WTC11 (cell line): ENCODE data around the gene NEDD4L. TPM values are rescaled to one million over a fixed set of nuclear protein-coding genes. Genes with fewer than 3 reads are reported as not detected.

ENCODE experiments used
- ATAC-seq: fragments of 200-7000 bp; cut with Tn5 transposase; 2 replicates; pipeline ENCODE4 v1.10.0; 2021; ENCODE audit warnings: mild to moderate bottlenecking, moderate library complexity
- CTCF ChIA-PET: fragments of 300-600 bp; sonication (Branson Sonifier 250); formaldehyde crosslinking; loops from one replicate; lab custom pipeline; 2021; ENCODE audit warnings: antibody characterized with exemption; lab: Charles Lee
- POLR2A ChIA-PET: fragments of 350-600 bp; sonication (Branson Sonifier 250); formaldehyde crosslinking; loops from one replicate; lab custom pipeline; 2021; ENCODE audit warnings: antibody characterized with exemption; lab: Charles Lee
- DNase-seq: peaks from one replicate; pipeline ENCODE4 v3.0.0; 2021; ENCODE audit warnings: low spot score
- H3K27ac Mint-ChIP-seq: 2 replicates; pipeline ENCODE4 v1.8.0; 2021; ENCODE audit warnings: mixed read lengths
- H3K27me3 Mint-ChIP-seq: 2 replicates; pipeline ENCODE4 v1.8.0; 2021; ENCODE audit warnings: low read depth, mild to moderate bottlenecking, moderate library complexity, mixed read lengths
- H3K36me3 Mint-ChIP-seq: 2 replicates; pipeline ENCODE4 v1.8.0; 2021; ENCODE audit warnings: mixed read lengths
- H3K4me1 Mint-ChIP-seq: 2 replicates; pipeline ENCODE4 v1.8.0; 2022; ENCODE audit warnings: mixed read lengths
- H3K4me3 Mint-ChIP-seq: 2 replicates; pipeline ENCODE4 v1.8.0; 2021; ENCODE audit warnings: mild to moderate bottlenecking, moderate library complexity, mixed read lengths
- H3K9me3 Mint-ChIP-seq: 2 replicates; pipeline ENCODE4 v1.8.0; 2021; ENCODE audit warnings: mixed read lengths
- AR ChIP-seq: fragments of 250-450 bp; sonication (Bioruptor Pico); IDR thresholded peaks from 2 replicates; pipeline ENCODE4 v1.9.0; 2021; ENCODE audit warnings: mild to moderate bottlenecking
- ARID4B ChIP-seq: sonication (generic); formaldehyde crosslinking; IDR thresholded peaks from 2 replicates; pipeline ENCODE4 v1.8.0; 2023; ENCODE audit warnings: missing genetic modification reagents, mild to moderate bottlenecking, borderline replicate concordance
- ATF1 ChIP-seq: sonication (generic); formaldehyde crosslinking; IDR thresholded peaks from 2 replicates; pipeline ENCODE4 v1.8.1; 2023; ENCODE audit warnings: mild to moderate bottlenecking, moderate library complexity, missing genetic modification reagents
- ATF3 ChIP-seq: sonication (generic); formaldehyde crosslinking; conservative IDR thresholded peaks from 2 replicates; pipeline ENCODE4 v1.8.1; 2022; ENCODE audit warnings: mild to moderate bottlenecking, missing genetic modification reagents
- CREM ChIP-seq: sonication (generic); formaldehyde crosslinking; IDR thresholded peaks from 2 replicates; pipeline ENCODE4 v1.8.1; 2022; ENCODE audit warnings: mild to moderate bottlenecking, missing genetic modification reagents, moderate library complexity
- ELF4 ChIP-seq: sonication (generic); formaldehyde crosslinking; IDR thresholded peaks from 2 replicates; pipeline ENCODE4 v1.8.1; 2022; ENCODE audit warnings: low read depth, mild to moderate bottlenecking, moderate library complexity, missing genetic modification reagents
- IRF1 ChIP-seq: sonication (generic); formaldehyde crosslinking; IDR thresholded peaks from 2 replicates; pipeline ENCODE4 v1.8.0; 2023; ENCODE audit warnings: missing genetic modification reagents
- IRF2 ChIP-seq: sonication (generic); formaldehyde crosslinking; IDR thresholded peaks from 2 replicates; pipeline ENCODE4 v1.8.0; 2022; ENCODE audit warnings: low read depth, missing genetic modification reagents, borderline replicate concordance
- MXD4 ChIP-seq: fragments of 250-450 bp; sonication (Bioruptor Pico); IDR thresholded peaks from 2 replicates; pipeline ENCODE4 v1.8.0; 2021; ENCODE audit warnings: mild to moderate bottlenecking, moderate library complexity, borderline replicate concordance
- MYBL2 ChIP-seq: sonication (generic); formaldehyde crosslinking; IDR thresholded peaks from 2 replicates; pipeline ENCODE4 v1.8.1; 2023; ENCODE audit warnings: mild to moderate bottlenecking, moderate library complexity, missing genetic modification reagents
- NFYB ChIP-seq: sonication (generic); formaldehyde crosslinking; conservative IDR thresholded peaks from 2 replicates; pipeline ENCODE4 v1.8.0; 2022; ENCODE audit warnings: low read depth, missing genetic modification reagents
- NR1H2 ChIP-seq: sonication (generic); formaldehyde crosslinking; IDR thresholded peaks from 2 replicates; pipeline ENCODE4 v1.9.0; 2021; ENCODE audit warnings: mild to moderate bottlenecking, moderate library complexity, missing genetic modification reagents
- OVOL2 ChIP-seq: fragments of 250-450 bp; sonication (Bioruptor Pico); IDR thresholded peaks from 2 replicates; pipeline ENCODE4 v1.9.0; 2021; ENCODE audit warnings: mild to moderate bottlenecking, borderline replicate concordance
- PREB ChIP-seq: sonication (generic); formaldehyde crosslinking; IDR thresholded peaks from 2 replicates; pipeline ENCODE4 v1.8.1; 2022; ENCODE audit warnings: mild to moderate bottlenecking, missing genetic modification reagents, moderate library complexity, borderline replicate concordance
- SP1 ChIP-seq: sonication (generic); formaldehyde crosslinking; conservative IDR thresholded peaks from 2 replicates; pipeline ENCODE4 v1.8.1; 2022; ENCODE audit warnings: missing genetic modification reagents
- USF1 ChIP-seq: sonication (generic); formaldehyde crosslinking; IDR thresholded peaks from 2 replicates; pipeline ENCODE4 v1.8.0; 2022; ENCODE audit warnings: mild to moderate bottlenecking, missing genetic modification reagents
- USF2 ChIP-seq: sonication (generic); formaldehyde crosslinking; IDR thresholded peaks from 2 replicates; pipeline ENCODE4 v1.8.1; 2023; ENCODE audit warnings: mild to moderate bottlenecking, missing genetic modification reagents, moderate library complexity
- ZNF121 ChIP-seq: sonication (generic); formaldehyde crosslinking; IDR thresholded peaks from 2 replicates; pipeline ENCODE4 v1.8.0; 2023; ENCODE audit warnings: missing genetic modification reagents
- ZNF416 ChIP-seq: fragments of 250-450 bp; sonication (Bioruptor Pico); IDR thresholded peaks from 2 replicates; pipeline ENCODE4 v1.9.0; 2021; ENCODE audit warnings: mild to moderate bottlenecking, inconsistent platforms
- ZNF512 ChIP-seq: sonication (generic); formaldehyde crosslinking; IDR thresholded peaks from 2 replicates; pipeline ENCODE4 v1.8.1; 2022; ENCODE audit warnings: missing genetic modification reagents, borderline replicate concordance
- total RNA-seq: library from RNA; stranded (reverse); gene quantifications from 3 replicates; pipeline ENCODE4 v1.2.3, GENCODE V29; 2021

Gene NEDD4L
- total RNA-seq, 1 experiment from 2014 or later, result 88.0 TPM

GRCh38 chr18:58446391-58447060 is 402.5 kb downstream of the NEDD4L start:
- Mint-ChIP-seq H3K27ac (0 out of 2 replicates have a peak overlapping the region, but pooled peaks have one; percentile 13), H3K4me3 (no peak overlapping the region), H3K36me3 (no peaks in the 10 kb centered on the region), H3K9me3 (no peaks in the 10 kb centered on the region), H3K27me3 (no peaks in the 10 kb centered on the region; the same call in 1 of the 2 replicates), H3K4me1 (peaks cover 56% of the 10 kb centered on the region)
- DNase-seq (no peak), ATAC-seq (no peak)
- ChIA-PET POLR2A (no interaction called here), CTCF (interaction anchor here (1.1 to 1.8 kb wide), 2 partner anchors 14 to 39 kb away, joined by 3 to 8 read pairs; no protein-coding TSS in a partner anchor)
- TF ChIP-seq USF1 (CRISPR knock-in tag) (no peak), NFYB (no peak), CREM (CRISPR knock-in tag) (no peak), ATF1 (no peak), OVOL2 (CRISPR knock-in tag) (no peak), AR (CRISPR knock-in tag) (no peak), IRF1 (CRISPR knock-in tag) (no peak), ZNF416 (CRISPR knock-in tag) (no peak), ELF4 (CRISPR knock-in tag) (no peak), ZNF121 (CRISPR knock-in tag) (no peak), ZNF512 (CRISPR knock-in tag) (no peak), MYBL2 (CRISPR knock-in tag) (no peak), ARID4B (CRISPR knock-in tag) (no peak), USF2 (CRISPR knock-in tag) (no peak), MXD4 (no peak), NR1H2 (CRISPR knock-in tag) (no peak), SP1 (CRISPR knock-in tag) (no peak), ATF3 (CRISPR knock-in tag) (no peak), PREB (CRISPR knock-in tag) (no peak), IRF2 (CRISPR knock-in tag) (no peak)
